GM06990 (cell line): Measurements from ENCODE around the gene RPUSD3.
A peak's percentile ranks its signal among the peaks of the same experiment; 100 is the strongest.

Source experiments
- DNase-seq: peaks from one replicate; pipeline ENCODE4 v3.0.0-alpha.2; 2011; ENCODE audit not compliant: insufficient read length; ENCODE audit errors: extremely low read depth
- H3K27me3 ChIP-seq: replicated peaks from 2 replicates; pipeline ENCODE4 v1.6.0; 2011; ENCODE audit warnings: low read length; ENCODE audit not compliant: control insufficient read depth, insufficient read depth
- H3K36me3 ChIP-seq: 2 replicates; pipeline ENCODE4 v1.5.1; 2011; ENCODE audit warnings: low read length; ENCODE audit not compliant: control insufficient read depth, insufficient read depth
- H3K4me3 ChIP-seq: replicated peaks from 2 replicates; pipeline ENCODE4 v1.5.1; 2011; ENCODE audit warnings: low read depth, mild to moderate bottlenecking, control low read depth, low read length
- CTCF ChIP-seq: IDR thresholded peaks from 2 replicates; pipeline ENCODE4 v1.5.1; 2011; ENCODE audit warnings: low read length, control low read depth, mild to moderate bottlenecking, inconsistent platforms; ENCODE audit not compliant: insufficient read depth, poor library complexity, severe bottlenecking

RPUSD3 gene

DNA sequence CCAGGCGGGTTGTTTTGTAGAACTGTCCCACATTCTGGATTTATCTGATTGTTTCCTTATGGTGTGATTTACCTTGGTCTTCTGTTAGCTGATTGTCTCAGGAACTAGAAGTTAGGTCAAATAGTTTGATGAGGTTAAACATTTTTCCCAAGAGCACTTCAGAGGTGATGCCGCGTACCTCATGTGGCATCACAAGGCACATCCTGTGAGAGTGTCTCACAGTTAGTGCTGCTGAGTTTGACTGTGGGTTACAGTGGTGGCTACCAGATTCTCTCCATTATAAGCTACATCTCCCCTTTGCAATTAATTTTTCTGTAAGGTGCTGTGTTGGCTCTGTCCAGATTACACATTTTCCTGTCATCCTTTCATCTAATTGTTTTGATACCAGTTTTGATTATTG, 12.6 kb downstream of the RPUSD3 start:
- Histone ChIP-seq H3K4me3 (no peak overlapping the region), H3K36me3 (peaks cover 11% of the 10 kb centered on the region), H3K27me3 (no peaks in the 10 kb centered on the region)
- no peak for DNase-seq
- no peak for TF ChIP-seq CTCF

DNA sequence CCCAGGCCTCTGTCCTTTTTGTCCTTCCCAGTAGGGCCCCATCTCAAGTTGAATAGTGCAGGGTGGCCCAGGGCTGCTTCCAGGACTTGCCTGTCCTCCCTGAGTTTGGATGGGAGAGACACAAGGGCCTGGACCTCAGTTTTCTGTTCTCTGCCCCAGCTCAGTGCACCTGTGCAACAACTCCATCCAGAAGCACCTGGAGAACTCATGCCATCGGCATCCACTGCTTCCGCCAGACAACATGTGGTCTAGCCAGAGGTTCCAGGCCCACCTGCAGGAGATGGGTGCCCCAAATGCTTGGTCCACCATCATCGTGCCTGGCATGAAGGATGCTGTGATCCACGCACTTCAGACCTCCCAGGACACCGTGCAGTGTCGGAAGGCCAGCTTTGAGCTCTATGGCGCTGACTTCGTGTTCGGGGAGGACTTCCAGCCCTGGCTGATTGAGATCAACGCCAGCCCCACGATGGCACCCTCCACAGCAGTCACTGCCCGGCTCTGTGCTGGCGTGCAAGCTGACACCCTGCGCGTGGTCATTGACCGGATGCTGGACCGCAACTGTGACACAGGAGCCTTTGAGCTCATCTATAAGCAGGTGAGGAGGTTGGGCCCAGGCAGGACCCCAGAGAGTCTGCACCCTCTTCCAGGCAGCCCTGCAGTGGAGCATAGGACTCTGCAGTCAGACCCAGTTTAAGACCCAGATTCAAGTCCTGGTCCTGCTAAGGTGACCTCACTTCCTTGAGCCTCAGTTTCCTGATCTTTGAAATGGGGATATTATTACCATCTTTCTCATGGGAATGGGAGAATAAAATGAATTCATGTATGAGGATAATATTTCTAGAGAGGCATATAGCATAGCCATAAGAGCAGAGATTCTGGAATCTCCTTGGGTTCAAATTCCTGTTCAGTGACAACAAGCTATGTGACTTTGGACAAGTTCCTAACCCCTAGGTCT, 14.7 kb downstream of the RPUSD3 start:
- H3K36me3 ChIP-seq = peaks cover 8% of the 10 kb centered on the region
- TF ChIP-seq CTCF = no peak
- no peak for DNase-seq
- H3K27me3 ChIP-seq = no peaks in the 10 kb centered on the region
- H3K4me3 ChIP-seq = no peak overlapping the region

DNA sequence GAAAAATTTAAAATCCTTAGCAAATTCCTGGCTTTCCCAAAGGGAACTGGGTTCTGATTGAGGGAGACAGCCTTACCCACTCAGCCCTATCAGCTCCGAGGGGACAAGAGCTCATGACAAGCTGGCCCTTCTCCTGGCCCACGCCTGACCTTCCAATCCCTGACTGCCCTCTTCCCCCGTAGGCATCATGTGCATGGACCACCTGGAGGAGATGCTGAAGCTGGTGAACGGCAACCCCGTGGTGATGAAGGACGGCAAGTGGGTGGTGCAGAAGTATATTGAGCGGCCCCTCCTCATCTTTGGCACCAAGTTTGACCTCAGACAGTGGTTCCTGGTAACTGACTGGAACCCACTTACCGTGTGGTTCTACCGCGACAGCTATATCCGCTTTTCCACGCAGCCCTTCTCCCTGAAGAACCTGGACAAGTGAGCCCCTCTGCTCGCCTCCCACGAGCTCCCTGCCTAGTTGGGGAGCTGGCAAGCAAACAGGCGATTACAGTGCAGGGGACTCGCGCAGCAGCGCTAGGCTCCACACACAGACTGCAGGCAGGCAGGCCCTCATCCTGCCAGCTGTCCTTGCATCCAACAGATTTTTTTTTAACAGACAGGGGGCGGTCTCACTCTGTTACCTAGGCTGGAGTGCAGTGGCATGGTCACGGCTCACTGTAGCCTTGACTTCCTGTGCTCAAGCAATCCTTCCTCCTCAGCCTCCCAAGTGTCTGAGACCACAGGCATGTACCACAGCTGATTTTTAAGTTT, 16.8 kb downstream of the RPUSD3 start:
- no peak for DNase-seq
- Histone ChIP-seq H3K36me3 (peaks cover 6% of the 10 kb centered on the region), H3K27me3 (no peaks in the 10 kb centered on the region), H3K4me3 (no peak overlapping the region)
- peak; percentile 41 for TF ChIP-seq CTCF

DNA sequence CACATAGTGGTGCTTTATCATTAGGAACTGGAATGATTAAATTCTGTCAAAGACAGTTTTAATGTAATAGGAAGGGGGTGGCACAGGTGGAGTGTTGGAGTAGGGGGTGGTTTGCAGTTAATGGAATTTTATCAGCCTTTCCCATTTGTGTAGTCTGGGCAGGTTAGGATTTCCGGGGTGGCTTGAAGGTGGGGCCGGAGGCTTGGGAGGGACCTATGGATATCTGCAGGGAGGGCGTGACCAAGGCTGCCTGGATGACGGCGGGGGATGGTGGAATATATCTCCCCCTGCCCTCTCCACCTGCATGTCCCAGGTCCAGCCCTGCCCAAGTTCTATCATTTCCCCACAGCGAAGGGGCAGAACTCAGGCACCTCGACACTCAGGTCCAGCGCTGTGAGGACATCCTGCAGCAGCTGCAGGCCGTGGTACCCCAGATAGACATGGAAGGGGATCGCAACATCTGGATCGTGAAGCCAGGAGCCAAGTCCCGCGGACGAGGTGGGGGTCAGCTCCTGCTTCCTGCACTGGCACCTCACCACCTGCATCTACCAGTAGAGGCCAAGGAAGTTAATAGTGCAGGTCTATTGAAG, 18.3 kb downstream of the RPUSD3 start:
- H3K36me3 ChIP-seq = peaks cover 6% of the 10 kb centered on the region
- no peak overlapping the region for H3K4me3 ChIP-seq
- no peak for TF ChIP-seq CTCF
- H3K27me3 ChIP-seq = no peaks in the 10 kb centered on the region
- no peak for DNase-seq

DNA sequence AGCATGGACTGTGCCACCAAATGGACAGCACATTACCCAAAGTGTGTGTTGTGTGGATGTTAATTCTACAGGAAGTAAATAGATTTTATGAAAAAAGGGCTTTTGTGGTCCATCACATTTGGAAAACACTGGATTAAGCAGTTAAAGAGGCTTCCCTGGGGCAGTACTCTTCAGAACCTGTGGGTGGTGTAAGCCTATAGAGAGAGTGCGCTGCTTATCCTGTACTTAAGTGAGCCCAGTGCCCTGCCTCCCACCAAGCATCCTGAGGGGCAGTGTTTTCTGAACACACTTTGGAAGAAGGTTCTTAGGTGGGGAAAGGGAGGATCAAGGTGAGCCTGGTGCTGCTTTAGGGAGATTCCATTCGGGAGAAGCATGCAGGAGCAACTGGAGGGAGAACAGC, 22.9 kb downstream of the RPUSD3 start:
- no peaks in the 10 kb centered on the region for H3K27me3 ChIP-seq
- TF ChIP-seq CTCF = peak; percentile 21
- H3K36me3 ChIP-seq = no peaks in the 10 kb centered on the region; the same call in 1 of the 2 replicates
- H3K4me3 ChIP-seq = no peak overlapping the region
- no peak for DNase-seq
